Cardiac muscle cell (in vitro differentiated cells and primary cell): ENCODE measurements around the gene REEP6. TPM values are rescaled to one million over a fixed set of nuclear protein-coding genes. Genes with fewer than 3 reads are reported as not detected.

Experiments used
- DNase-seq, 2 donors: peaks; one replicate each; pipeline versions ENCODE4 v3.0.0 to v3.0.0-alpha.2; 2010 to 2017; ENCODE audit warnings: low read depth in 1 of 2, low spot score in 1 of 2
- H3K27ac ChIP-seq: fragments of 200-600 bp; sonication (generic); 2 replicates; pipeline ENCODE4 v1.5.1; 2016
- H3K27me3 ChIP-seq: fragments of 200-600 bp; sonication (generic); 2 replicates; pipeline ENCODE4 v1.6.0; 2016; ENCODE audit warnings: control low read depth
- H3K36me3 ChIP-seq: fragments of 200-600 bp; sonication (generic); 2 replicates; pipeline ENCODE4 v1.5.1; 2016; ENCODE audit warnings: control low read depth
- H3K4me1 ChIP-seq: fragments of 200-600 bp; sonication (generic); 2 replicates; pipeline ENCODE4 v1.8.1; 2017; ENCODE audit warnings: low read depth, mild to moderate bottlenecking, mixed run types
- H3K4me3 ChIP-seq: fragments of 200-600 bp; sonication (generic); 2 replicates; pipeline ENCODE4 v1.5.1; 2016; ENCODE audit warnings: mild to moderate bottlenecking
- H3K9me3 ChIP-seq: fragments of 200-600 bp; sonication (generic); 2 replicates; pipeline ENCODE4 v1.5.1; 2017; ENCODE audit warnings: low read depth, mild to moderate bottlenecking, control low read depth
- polyA plus RNA-seq: library from polyadenylated mRNA; unstranded; fragments of >200 nt; fragmentation: Nextera tagmentation; extraction: Ambion mirVana; gene quantifications from 2 replicates; pipeline ENCODE4 v1.2.1, GENCODE V29; 2016
- total RNA-seq: library from RNA; depleted of rRNA; stranded (reverse); fragments of >200 nt; gene quantifications from 2 replicates; pipeline ENCODE4 v1.2.3, GENCODE V29; 2016
- TF ChIP-seq, protein P1 (sequence below): IDR thresholded peaks from 2 replicates; pipeline ENCODE4 v1.5.1; 2012; ENCODE audit warnings: low read depth, mild to moderate bottlenecking, low read length

The REEP6 gene
- total and polyA plus RNA-seq, 2 experiments from 2014 or later: 52.7 to 99.8 TPM

DNA sequence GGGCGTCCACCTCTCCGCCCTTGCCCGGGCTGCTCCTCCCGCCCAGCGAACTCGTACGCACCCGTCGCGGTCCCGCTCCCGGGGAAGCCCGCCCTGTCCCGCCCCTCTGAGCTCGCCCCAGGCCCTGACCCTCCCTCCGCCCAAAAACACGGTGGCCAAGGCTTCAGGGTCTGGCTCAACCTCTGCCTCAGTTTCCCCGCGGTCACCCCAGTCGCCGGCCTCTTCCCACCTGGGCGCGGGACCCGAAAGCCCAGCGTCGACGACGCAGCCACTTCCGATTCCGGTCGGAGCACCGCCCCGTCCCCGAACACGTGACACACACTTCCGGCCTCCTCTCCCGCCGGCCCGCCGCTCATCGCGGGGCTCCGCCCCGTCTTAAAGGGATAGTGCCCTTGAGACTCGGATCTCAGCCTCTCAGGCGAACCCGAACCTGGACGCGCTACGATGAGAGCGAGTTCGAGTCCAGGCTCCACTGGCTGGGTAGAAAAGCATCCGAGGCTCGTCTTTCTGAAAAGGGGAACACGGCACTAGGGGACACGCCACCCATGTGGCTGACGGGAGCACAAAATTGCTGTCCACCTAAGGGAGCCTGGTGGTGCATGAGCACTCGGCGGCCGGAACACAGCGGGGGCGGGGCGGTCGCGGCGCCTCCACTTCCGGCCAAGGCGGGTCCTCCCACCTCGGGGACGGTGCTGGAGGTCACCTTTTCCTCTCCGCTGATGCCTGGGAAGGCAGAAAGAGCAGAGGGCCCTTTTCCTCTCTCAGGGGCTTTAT lies 11.9 kb upstream of the REEP6 start, which contains the start of gene C19orf25:
C19orf25 (minus strand) TSS at position 282 of the 774 bp plus-strand sequence. CDS start 312 bp downstream, outside the sequence.
- peak within 1 kb of the TSS; percentile 59 for H3K4me3 ChIP-seq
- TF ChIP-seq, protein P1, sequence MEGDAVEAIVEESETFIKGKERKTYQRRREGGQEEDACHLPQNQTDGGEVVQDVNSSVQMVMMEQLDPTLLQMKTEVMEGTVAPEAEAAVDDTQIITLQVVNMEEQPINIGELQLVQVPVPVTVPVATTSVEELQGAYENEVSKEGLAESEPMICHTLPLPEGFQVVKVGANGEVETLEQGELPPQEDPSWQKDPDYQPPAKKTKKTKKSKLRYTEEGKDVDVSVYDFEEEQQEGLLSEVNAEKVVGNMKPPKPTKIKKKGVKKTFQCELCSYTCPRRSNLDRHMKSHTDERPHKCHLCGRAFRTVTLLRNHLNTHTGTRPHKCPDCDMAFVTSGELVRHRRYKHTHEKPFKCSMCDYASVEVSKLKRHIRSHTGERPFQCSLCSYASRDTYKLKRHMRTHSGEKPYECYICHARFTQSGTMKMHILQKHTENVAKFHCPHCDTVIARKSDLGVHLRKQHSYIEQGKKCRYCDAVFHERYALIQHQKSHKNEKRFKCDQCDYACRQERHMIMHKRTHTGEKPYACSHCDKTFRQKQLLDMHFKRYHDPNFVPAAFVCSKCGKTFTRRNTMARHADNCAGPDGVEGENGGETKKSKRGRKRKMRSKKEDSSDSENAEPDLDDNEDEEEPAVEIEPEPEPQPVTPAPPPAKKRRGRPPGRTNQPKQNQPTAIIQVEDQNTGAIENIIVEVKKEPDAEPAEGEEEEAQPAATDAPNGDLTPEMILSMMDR: no peak
- peaks cover 5% of the 10 kb centered on the region for H3K4me1 ChIP-seq
- no peaks in the 10 kb centered on the region for H3K9me3 ChIP-seq
- no peaks in the 10 kb centered on the region for H3K36me3 ChIP-seq
- DNase-seq: peak; percentile 95 to 96
- peak within 1 kb of the TSS; percentile 62 for H3K27ac ChIP-seq
- no peaks in the 10 kb centered on the region for H3K27me3 ChIP-seq

DNA sequence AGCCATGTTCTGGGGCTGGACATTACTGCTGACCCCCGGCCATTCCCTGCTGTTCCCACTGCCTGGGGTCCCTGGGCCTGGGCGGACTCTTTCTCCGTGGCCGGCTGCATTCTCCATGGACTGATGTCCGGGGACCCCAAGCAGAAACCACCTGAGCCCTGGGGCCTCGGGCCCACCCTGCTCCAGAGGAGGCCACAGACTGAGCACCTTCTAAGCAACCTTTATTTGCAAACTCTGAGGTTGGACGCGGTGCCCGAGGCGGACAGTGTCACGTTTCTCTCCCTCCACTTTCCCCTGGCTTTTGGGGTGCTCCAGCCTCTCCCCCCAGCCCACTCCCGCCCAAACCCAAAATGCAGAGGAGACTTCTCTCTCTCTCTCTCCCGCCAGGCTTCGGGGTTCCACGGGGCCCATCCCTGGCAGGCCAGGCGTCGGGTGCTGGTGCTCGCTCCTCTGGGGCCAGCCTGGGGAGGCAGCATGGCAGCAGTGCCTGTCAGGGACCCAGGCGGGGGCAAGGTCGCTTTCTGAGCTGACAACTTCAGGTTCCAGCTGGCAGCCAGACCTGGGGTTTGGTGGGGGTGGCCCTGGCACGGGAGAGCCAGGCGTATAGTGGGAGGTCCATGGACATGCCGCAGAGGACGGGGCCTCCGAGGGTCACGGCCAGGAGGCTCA lies 9.6 kb upstream of the REEP6 start:
- Histone ChIP-seq H3K4me1 (peaks cover 5% of the 10 kb centered on the region), H3K9me3 (no peaks in the 10 kb centered on the region), H3K27ac (no peak overlapping the region), H3K27me3 (no peaks in the 10 kb centered on the region), H3K4me3 (no peak overlapping the region), H3K36me3 (no peaks in the 10 kb centered on the region)
- TF ChIP-seq, protein P1: no peak
- DNase-seq: no peak

DNA sequence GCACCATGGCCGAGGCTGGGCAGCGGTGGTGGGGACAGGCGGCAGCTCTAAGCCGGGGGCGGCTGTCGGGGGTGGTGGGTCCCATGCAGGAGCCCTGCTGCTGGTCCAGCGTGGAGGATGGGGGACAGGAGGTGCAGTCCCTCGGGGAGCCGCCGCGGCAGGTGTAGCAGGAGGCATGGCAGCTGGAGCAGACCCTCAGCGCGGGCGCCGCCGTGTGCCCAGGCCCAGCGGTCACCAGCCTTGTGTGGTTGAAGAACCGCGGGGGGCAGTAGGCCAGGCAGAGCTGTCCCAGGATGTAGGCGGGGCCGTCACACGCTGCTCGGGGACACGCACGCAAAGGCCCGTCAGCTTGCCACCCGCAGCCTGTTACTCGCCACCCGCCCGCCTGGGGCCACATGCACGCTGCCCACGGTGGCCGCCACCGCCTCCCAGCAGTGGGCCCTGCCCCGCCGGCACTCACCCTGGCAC lies 9.1 kb upstream of the REEP6 start:
- TF ChIP-seq, protein P1: no peak
- DNase-seq: no peak
- H3K36me3 ChIP-seq: no peaks in the 10 kb centered on the region
- H3K27ac ChIP-seq: no peak overlapping the region
- peaks cover 5% of the 10 kb centered on the region for H3K4me1 ChIP-seq
- H3K4me3 ChIP-seq: no peak overlapping the region
- no peaks in the 10 kb centered on the region for H3K9me3 ChIP-seq
- H3K27me3 ChIP-seq: no peaks in the 10 kb centered on the region

DNA sequence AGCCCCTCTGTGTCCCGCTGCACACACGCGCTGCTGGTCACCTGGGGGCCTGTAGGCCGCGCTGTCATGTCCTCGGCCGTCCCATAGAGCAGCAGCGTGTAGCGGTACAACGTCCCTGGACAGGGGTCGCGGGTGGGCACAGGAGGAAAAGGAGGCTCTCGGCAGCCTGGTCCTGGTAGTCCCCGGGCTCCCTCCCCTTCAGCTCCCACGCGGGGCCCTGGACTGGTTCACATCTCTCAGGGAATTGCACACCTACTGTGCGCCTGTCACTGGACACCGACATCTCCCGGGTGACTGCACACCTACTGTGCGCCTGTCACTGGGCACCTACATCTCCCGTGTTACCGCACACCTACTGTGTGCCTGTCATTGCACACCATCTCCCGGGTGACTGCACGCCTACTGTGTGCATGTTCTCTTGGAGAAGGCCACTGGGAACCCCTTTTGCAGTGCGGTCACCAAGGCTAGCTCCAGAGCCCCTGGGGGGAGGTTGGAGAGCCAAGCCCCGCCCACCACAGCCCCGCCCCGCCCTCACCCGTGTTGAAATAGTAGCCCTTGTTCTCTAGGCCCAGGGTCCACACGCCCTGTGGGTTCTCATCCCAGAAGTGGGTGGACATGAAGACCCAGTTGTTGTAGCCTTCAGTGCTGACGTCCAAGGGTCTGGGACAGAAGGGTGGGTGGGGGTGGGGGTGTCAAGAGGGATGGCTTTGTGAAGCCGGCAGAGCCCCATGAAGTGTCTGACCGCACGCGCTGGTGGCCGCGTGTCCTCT lies 8.4 kb upstream of the REEP6 start:
- Histone ChIP-seq H3K27ac (no peak overlapping the region), H3K27me3 (no peaks in the 10 kb centered on the region), H3K9me3 (no peaks in the 10 kb centered on the region), H3K4me1 (peaks cover 5% of the 10 kb centered on the region), H3K4me3 (no peak overlapping the region), H3K36me3 (no peaks in the 10 kb centered on the region)
- no peak for DNase-seq
- TF ChIP-seq, protein P1: no peak

DNA sequence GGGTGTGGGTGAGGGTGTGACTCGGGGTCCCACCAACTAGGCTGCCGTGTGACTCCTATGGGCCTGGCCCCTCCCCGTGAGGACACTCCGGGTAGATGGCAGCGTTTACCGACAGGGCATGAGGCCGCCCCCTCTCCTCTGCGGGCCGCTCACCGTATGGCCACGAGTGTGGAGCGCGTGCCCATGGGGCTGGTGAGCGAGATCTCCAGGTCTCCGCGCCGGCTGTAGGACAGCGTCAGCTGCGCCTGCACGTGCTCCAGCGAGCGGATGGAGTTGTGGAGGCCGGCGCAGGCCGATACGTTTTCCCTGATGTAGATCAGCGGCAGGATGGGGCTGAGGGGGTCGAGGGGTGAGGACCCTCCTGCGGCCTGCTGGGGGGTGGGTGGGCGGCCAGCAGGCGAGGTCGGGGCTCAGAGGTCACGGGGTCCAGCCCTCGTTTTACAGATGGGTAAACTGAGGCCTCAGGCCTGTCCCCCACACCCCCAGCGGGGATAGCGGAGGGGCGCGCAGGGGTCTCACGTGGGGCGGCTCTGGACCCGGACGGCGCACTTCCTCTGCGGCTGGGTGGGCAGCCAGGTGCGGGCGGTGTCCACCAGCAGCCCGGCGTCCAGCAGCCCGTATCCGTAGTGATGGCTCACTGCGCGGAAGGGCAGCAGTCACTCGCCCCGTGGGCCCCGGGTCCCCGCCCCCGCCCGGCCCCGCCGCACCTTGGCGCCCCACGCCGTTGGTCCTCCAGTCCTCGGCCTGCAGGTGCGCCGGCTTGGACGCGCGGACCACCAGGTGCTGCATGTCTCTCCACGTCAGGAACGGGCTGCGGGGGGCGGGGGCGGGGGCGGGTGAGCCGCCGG lies 7.6 kb upstream of the REEP6 start:
- no peak overlapping the region for H3K27ac ChIP-seq
- no peaks in the 10 kb centered on the region for H3K36me3 ChIP-seq
- TF ChIP-seq, protein P1: no peak
- H3K4me3 ChIP-seq: no peak overlapping the region
- H3K9me3 ChIP-seq: no peaks in the 10 kb centered on the region
- DNase-seq: no peak
- no peaks in the 10 kb centered on the region for H3K27me3 ChIP-seq
- H3K4me1 ChIP-seq: peaks cover 5% of the 10 kb centered on the region
